Activated CD8-positive, alpha-beta memory T cell treated with anti-CD3 and anti-CD28 coated beads for 36 hours (primary cell): ENCODE results near the gene HGD. TPM values are rescaled to one million over a fixed set of nuclear protein-coding genes. Genes with fewer than 3 reads are reported as not detected.
"Not testable (repeated sequence)": the region's sequence is repeated elsewhere in the genome, so short reads cannot be mapped to it uniquely, and the experiment has no call there.

Source experiments
- CTCF ChIA-PET: fragments of 350-600 bp; sonication (Branson Sonifier 250); formaldehyde crosslinking; loops from one replicate; lab custom pipeline; 2021; ENCODE audit warnings: antibody characterized with exemption; lab: Charles Lee
- POLR2A ChIA-PET: fragments of 350-600 bp; sonication (Branson Sonifier 250); formaldehyde crosslinking; loops from one replicate; lab custom pipeline; 2021; ENCODE audit warnings: antibody characterized with exemption; lab: Charles Lee
- total RNA-seq, 2 experiments: library from RNA; stranded (reverse); gene quantifications; one replicate each; pipeline ENCODE4 v1.2.3, GENCODE V29; 2021

The HGD gene
- total RNA-seq, 2 experiments from 2014 or later: 0.23 to 0.25 TPM

DNA sequence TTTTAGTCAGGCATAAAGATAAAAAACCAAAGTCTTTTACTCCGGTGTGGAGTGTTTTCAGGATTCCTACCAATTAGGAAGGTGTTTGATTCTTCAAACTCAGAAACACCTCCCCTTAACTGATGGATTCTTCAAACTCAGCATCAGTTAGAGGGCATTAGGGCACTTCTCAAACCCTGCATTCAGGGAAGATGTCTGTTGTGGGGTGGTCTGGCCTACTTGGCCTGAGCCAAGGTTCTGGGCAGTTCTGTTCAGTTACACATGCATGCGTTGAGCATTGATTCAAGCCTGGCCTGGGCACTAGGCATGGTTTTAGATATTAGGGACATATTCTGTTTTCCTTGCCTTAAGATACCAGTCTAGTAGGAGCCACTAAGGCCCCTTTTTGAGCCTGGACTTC is 1.0 kb downstream of the HGD start:
- CTCF ChIA-PET: no interaction called here
- POLR2A ChIA-PET: no interaction called here

DNA sequence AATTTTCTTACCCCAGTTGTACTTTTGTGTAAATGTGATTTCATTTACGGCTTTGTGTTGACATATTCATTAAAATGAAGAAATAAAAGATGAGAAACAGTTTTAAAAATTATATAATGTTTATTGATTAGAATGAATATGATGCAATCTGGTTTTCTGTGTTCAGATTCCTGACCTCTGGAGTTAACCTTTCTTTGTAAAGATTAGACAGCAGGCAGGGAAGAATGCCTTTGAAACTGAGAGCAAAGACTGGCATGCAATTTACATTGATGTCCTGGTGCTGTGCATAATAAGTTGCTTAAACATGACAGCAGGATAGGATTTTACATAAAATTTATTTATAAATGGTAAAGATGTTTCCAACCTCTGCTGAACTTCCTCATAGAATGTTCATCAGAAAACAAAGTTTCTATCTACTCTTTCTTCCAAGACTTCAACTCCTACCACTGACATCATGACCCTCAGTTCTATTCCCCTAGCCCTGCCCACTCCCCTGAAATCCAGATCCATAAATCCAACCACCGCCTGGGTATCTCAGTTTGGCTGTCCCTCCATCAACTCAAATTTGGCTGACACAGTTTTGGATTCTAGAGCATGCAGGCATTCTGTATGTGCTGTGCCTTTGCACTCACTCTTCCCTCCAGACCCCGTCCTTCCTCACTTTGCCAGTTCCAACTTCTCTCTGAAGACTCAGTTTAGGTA is 1.7 kb downstream of the HGD start:
- POLR2A ChIA-PET: no interaction called here
- CTCF ChIA-PET: no interaction called here

DNA sequence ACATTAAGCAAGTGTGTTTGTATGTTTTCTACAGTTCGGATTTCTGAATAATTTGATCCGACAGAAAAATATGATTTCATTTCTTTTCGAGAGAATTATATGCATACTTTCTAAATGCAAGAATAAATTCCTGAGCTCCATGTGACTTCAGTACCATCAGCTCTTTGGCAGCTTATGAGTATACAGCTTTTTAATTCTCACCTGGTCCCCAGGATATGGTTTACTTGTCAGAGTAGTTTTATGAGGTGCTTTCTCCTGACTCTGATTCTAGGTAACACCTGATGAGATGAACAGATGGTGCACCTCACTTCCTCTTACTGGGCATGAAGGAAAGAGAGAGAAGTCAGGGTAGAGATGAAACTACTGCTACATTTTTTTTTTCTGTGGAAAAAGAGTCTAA is 3.1 kb downstream of the HGD start:
- POLR2A ChIA-PET: no interaction called here
- CTCF ChIA-PET: no interaction called here

DNA sequence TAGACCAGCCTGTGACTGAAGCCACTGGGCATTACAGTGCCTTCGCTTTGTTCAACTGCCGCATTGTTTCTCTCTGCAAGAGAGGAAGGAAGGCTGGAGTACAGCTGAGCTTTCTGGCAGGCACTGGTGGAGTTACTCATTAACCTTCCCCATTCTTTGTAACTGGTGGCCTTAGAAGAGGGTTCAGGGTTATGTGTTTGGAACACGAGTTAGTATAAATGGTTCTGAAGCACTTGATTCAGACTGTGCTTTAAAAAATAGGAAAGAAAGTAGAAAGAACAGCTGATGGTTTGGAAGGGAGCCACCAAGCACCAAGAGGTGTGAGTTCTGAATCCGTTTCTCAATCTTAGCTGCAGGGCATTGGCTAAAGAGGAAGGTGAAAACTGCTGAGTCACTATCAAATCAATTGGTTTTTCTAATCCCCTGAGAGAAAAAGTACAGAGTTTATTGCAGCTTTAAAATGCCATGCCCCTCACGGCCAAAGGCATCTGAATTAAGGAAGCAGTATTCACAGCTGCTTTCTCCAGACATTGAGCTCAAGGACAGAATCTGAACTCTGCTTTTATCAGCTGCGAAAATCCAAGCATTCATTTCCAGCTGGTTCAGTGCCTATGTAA is 3.6 kb downstream of the HGD start:
- POLR2A ChIA-PET: no interaction called here
- CTCF ChIA-PET: no interaction called here

DNA sequence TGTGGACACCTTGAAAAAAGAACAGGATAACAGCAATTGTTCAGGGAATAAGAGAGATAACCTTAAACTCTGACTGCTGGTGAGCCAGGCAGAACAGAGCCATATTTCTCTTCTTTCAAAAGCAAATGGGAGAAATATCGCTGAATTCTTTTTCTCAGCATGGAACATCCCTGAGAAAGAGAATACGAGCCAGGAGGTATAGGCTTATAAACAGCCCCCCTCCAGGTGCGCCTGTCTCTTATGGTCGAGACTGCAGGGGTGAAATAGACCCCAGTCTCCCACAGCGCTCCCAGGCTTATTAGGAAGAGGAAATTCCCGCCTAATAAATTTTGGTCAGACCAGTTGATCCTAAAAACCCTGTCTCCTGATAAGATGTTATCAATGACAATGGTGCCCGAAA is 4.8 kb downstream of the HGD start:
- CTCF ChIA-PET, POLR2A ChIA-PET: not testable (repeated sequence)

DNA sequence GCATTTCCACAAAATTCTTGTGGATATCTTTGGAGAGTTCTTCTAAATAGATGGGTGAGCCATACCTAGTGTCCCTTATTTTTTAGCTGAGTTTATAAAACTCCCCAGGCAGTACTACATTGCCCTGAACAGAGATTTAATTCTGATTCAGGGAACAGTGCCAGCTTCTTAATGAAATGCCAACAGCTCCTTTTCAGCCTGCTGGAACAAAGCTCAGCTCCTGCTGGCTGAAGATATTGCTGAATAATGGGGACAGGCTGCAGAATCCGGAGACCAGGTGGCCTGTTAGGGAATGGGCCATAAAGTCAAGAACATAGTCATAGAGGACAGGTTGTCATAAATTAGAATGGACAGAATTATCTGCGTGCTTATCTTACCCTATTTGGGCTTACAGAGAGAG is 8.9 kb downstream of the HGD start:
- POLR2A ChIA-PET: no interaction called here
- CTCF ChIA-PET: no interaction called here

DNA sequence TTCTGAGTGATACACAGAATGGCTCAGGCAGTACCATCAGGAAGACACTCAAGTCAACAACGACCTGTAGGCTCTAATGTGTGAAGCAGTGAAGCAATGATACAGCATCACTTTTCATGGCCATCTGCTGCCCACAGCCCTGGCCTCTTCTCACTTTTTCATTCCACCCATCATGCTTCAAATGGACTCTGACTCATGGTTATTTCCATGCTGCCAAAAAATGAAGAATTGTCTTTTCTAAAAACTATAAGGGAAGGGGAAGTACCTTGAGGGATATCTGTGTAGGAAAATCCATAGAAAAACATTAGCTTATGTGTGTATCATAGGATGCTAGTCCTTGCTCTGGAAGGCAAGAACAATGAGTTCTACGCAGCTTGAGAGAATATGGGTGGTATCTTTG is 11.5 kb downstream of the HGD start:
- POLR2A ChIA-PET: no interaction called here
- CTCF ChIA-PET: no interaction called here

DNA sequence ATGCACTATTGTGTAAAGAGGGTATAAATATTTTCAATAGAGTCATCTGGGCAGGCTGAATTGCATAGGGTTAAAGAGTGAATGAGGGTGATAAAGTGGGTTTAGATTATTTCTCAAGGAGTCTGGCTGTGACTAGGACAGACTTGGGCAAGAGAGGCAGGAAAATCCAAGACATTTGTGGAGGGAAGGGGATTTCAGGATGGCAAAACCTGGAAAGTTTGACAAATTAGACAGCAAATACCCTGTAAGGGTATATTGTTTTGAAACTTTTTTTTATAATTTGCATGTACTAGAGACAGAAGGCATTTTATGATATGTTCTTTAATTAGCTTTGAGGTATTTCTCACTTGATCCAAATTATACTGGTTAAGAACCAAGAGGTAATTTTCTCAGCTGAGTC is 17.1 kb downstream of the HGD start:
- POLR2A ChIA-PET: no interaction called here
- CTCF ChIA-PET: no interaction called here

DNA sequence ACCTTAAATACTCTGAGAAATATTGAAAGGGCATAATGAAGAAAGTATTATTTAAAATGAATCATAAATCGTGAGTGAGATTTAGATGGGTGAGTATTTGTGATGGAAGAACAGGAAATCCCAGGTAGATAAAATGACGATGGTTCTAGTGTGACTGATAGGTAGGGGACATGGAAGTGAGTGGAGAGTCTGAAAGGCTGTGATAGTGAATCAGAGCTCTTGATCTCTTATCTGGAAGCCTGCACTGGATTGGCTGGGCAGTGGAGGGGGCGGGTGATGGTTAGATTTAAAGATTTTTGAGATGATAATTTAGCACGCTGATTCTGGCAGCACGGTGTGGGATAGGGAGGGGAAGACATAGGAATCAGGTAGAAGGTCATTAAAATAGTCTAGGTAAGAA is 20.1 kb downstream of the HGD start:
- ChIA-PET POLR2A (no interaction called here), CTCF (no interaction called here)

DNA sequence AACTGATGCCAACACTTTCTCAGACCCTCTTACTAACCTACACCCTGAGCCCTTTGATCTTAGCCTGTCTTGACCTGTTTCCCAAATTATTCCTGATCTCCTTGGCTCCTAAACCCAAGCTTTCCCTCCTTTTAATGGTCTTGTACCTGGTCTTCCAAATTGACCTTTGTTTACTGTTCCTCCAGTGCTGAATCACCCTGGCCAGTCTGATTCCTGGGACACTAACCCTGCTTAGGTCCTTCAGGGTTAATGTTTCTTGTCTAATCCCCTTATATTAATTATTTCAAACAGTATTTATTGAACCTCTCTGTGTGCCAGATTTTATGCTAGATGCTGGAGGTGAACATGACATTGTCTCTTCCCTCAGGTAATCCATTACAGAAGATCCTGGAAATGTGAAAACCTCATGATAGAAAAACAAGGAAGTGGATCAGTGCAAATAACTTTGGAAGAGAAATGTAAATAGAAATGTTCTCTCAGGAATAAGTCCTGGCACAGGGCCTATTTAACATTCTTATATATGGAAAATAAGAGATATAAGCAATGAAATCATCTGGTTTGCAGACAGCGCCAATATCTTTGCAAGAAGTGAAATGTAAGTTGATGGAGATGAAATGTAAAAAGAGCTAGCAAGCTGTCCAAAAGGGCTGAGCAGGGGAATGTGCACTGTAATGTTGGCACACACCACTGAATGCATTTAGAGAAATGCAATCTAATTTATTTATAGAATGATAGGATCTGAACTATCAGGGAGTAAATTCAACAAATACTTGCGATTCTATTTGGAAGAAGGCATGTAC is 20.7 kb downstream of the HGD start:
- CTCF ChIA-PET: no interaction called here
- POLR2A ChIA-PET: no interaction called here

DNA sequence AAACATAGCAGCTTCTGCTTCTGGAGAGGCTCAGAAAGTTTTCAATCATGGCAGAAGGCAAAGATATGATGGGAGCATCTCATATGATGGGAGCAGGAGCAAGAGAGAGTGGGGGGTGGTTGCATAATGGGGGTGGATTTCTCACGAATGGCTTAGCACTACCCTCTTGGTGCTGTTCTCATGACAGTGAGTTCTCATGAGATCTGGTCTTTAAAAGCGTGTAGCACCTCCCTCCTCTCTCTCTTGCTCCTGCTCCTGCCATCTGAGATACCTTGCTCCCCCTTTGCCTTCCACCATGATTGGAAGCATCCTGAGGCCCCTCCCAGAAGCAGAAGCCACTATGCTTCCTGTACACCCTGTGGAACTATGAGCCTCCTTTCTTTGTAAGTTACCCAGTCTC is 22.2 kb downstream of the HGD start:
- POLR2A ChIA-PET: no interaction called here
- CTCF ChIA-PET: no interaction called here

DNA sequence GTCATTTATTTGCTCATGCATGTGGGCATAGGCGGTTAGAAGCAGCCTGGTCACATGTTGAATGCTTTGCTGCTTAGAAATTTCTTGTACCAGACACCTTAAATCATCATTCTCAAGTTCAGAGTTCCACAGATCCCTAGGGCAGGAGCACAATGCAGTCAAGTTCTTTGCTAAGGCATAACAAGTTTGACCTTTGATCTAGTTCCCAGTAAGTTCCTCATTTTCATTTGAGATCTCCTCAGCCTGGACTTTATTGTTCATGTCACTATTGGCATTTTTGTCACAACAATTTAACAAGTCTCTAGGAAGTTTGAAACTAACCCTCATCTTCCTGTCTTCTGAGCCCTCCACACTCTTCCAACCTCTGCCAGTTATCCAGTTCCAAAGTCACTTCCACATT is 22.8 kb downstream of the HGD start:
- POLR2A ChIA-PET: no interaction called here
- CTCF ChIA-PET: no interaction called here

DNA sequence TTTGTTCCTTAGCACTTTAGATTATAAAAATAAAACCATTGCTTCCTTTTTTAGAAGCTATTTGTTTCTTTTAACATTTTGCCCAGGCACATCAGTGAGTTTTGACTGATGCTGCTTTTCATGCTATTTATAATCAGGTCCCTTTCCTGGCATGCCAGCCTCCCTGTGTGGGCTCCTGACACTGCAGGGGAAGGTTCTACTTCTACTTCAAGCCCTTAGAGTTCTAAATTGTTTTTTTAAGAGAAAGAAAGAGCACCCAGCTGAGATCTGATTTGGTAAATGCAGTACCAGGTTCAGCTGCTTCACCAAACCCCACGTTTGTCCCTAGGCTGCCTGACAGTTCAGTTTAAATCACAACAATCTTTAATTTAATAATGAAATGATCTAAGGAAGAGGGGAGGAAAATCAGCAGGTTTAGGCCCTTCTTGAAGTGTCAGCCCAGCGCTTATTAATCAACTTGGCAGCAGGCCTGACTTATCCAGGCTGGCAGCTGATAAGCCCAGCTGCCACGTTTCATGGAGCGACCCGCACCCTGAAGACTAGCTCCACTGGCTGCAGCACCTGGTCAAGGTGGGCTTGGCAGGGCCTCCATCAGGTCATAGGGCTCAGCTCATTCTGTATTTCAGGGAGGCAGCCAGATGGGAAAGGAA is 29.0 kb downstream of the HGD start:
- CTCF ChIA-PET: no interaction called here
- POLR2A ChIA-PET: no interaction called here

DNA sequence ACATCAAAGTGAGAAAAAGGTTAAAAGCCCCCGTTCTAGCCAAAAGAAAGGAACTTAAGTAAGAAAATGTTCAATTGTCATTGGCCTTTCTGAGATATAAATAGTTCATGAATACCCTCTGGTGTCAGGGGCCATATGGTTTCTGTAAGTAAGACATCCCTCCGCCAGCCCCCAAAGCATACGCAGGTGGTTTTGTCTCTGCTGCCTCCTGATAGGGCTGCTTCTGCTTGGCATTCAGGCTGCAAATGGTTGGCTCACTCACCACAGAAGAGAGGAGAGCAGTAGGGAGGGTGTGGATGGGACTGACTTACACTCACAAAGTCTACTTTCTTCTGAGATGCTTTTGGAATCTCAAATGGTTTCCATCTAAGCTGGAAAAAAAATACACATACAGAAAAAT is 29.8 kb downstream of the HGD start:
- POLR2A ChIA-PET: no interaction called here
- CTCF ChIA-PET: no interaction called here

DNA sequence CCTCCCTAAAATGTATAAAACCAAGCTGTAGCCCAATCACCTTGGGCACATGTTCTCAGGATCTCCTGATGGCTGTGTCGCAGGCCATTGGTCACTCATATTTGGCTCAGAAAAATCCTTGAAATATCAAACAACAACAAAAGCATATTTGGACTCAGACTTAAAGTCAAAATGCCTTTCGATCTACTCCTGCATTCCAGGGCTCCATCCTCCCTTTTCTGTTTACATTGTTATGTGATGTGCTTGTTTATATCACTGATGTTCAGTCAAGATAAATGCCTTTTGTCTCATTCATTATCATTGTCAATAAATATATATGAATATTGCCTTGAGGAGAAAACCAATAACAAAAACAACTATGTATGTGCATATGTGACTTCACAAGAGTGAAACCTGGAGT is 31.7 kb downstream of the HGD start:
- ChIA-PET CTCF (no interaction called here), POLR2A (no interaction called here)

DNA sequence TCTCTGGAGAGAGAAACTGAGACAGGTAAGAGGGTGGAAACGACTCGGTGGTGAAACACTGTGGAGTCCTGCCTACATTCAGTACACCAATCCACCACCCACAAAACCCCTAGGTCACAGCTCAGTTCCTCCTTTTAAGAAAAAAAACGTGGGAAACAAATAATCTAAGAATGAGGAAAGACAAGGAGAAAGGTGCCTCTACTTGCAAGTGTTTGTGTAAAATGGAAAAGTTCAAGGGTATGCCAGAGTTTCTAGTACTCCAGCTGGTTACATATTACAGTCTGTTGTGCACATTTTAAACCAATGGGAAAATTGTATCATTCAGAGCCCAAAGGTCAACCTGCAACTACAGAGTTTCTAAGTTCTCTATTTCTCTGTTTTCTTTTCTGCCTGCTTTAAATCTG is 32.2 kb downstream of the HGD start:
- POLR2A ChIA-PET: no interaction called here
- CTCF ChIA-PET: interaction anchor here (1.3 kb wide), 1 partner anchor 91 kb away, joined by 3 read pairs; no protein-coding TSS in a partner anchor

DNA sequence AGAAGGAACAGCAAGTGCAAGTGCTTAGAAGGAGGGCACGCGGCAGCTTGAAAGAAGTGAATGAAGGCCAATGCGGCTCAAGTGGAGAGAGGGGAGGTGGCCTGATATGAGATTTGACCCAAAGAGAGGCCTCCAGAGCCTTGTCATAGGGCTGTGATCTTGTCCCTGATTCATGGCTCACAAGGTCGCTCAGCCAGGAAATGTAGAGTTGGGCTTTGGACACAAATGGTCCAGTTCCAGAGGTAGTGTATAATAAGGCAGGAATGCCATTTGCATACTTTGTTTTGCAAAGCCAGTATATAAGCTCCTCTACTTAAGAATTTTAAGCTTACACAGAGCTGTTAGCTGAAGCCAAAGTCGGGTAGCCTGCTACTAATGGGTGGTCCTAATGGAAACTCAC is 33.7 kb downstream of the HGD start:
- ChIA-PET CTCF (no interaction called here), POLR2A (no interaction called here)

DNA sequence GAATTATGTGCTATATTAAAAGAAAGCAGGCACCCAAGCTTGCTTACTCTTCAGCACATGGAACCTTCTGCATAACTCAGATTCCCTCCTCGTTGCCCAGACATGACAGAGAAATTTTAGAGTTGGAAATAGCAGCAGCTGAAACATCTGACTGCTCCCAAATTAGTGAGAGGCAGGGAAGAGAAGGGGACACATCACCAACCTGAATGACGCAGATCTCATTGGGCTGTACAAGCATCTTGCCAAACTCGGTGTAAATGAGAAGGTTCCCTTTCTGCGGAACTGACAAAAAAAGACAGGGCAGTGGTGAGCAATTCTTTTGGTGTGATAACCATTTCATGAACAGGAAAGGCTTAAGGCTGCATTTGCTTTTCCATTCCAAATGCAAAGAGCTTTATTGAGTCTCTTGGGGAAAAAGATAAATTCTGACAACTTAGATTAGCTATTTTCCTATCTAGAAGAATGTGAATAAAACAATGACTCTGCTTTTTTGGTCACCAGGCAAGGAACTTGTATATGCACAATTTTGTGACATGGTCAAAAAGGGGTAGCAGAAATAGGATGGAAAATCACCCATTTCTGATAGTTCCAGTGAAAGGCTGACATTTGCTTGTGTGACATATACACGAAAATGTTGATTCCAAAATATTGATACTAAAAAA is 35.1 kb downstream of the HGD start:
- ChIA-PET POLR2A (no interaction called here), CTCF (interaction anchor here (0.7 kb wide), 1 partner anchor 12 kb away, joined by 3 read pairs; no protein-coding TSS in a partner anchor)

DNA sequence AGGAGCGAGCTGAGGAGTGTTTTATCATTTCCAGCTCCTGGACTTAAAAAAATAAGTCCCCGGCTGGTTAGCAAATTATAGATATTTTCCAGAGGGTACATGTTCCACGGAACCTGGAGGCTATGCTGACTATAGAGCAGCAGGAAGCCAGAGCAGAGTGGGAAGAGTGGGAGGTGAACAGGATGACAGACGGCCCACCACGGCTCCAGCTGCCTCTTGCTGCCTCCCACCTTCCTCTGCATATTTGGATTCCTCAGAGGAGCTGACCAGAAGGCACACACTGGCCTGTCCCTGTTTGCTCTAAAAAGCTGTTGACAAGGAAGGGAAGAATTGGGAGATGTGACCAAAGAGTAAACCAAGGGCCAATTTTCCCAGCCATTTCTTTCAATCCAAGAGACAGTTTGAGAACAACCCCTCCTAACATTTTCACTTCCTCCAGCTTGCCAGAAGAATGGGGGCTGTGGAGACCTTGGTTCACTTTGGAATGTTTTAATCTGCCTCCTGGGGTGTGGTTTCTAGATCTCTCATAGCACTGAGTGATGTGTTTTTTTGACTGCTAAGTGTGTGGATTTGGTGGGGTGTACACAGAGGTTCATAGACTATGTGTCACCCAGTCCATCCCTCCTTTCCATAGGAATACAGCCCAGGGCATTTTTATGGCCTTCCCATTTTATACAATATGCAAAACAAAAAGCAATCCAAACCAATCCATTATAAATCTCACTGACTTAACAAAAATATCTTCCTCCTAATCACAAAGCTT is 36.8 kb downstream of the HGD start:
- POLR2A ChIA-PET: no interaction called here
- CTCF ChIA-PET: no interaction called here
